IPS DF 4.7 (cell line): ENCODE measurements around the gene PPME1.

Source experiments
- DNase-seq: peaks from one replicate; pipeline ENCODE4 v3.0.0-alpha.2; 2013; ENCODE audit warnings: low spot score; ENCODE audit errors: extremely low read depth

PPME1 gene

GRCh38 chr11:74280494-74280893 lies 109.4 kb downstream of the PPME1 start:
- no peak for DNase-seq

GRCh38 chr11:74282421-74282820 lies 111.3 kb downstream of the PPME1 start:
- no peak for DNase-seq

GRCh38 chr11:74282914-74283371 lies 111.9 kb downstream of the PPME1 start:
- no peak for DNase-seq

GRCh38 chr11:74283580-74284180 lies 112.6 kb downstream of the PPME1 start:
- no peak for DNase-seq

- DNase-seq = no peak
These were observed 113.4 kb downstream of the PPME1 start for GRCh38 chr11:74284466-74284865.

GRCh38 chr11:74288161-74288560 lies 117.1 kb downstream of the PPME1 start:
- no peak for DNase-seq

GRCh38 chr11:74288911-74289310 lies 117.8 kb downstream of the PPME1 start:
- no peak for DNase-seq

- DNase-seq = no peak
These were observed 126.4 kb downstream of the PPME1 start for GRCh38 chr11:74297484-74297883.

- no peak for DNase-seq
These were observed 127.9 kb downstream of the PPME1 start for GRCh38 chr11:74299015-74299414.
